ENCODE measurements around the gene SLC18A3. TPM values are rescaled to one million over a fixed set of nuclear protein-coding genes. Genes with fewer than 3 reads are reported as not detected.

SLC18A3 gene
- total and polyA plus RNA-seq, 2 experiments from 2014 or later: 0.16 TPM; not detected in 1

- TF ChIP-seq ETS1 (IDR thresholded peaks at IDR 0.05): no peak
- TF ChIP-seq STAT1 (IDR thresholded peaks at IDR 0.05; ENCODE audit: unreplicated experiment): no peak
- TF ChIP-seq CREB1 (CRISPR knock-in tag; IDR thresholded peaks at IDR 0.05; ENCODE audit: low read depth): no peak
- no peak for TF ChIP-seq POLR2AphosphoS5 (IDR thresholded peaks at IDR 0.05; ENCODE audit: low read depth)
- no peak for TF ChIP-seq EZH2 (IDR thresholded peaks at IDR 0.05; ENCODE audit: low read depth, unreplicated experiment)
- TF ChIP-seq JUNB (IDR thresholded peaks at IDR 0.05; ENCODE audit: unreplicated experiment): no peak
- no peak for TF ChIP-seq ZNF462 (CRISPR knock-in tag; IDR thresholded peaks at IDR 0.05)
Measured at GRCh38 chr10:49627038-49627437, 16.9 kb downstream of the SLC18A3 start (continued).

DNA sequence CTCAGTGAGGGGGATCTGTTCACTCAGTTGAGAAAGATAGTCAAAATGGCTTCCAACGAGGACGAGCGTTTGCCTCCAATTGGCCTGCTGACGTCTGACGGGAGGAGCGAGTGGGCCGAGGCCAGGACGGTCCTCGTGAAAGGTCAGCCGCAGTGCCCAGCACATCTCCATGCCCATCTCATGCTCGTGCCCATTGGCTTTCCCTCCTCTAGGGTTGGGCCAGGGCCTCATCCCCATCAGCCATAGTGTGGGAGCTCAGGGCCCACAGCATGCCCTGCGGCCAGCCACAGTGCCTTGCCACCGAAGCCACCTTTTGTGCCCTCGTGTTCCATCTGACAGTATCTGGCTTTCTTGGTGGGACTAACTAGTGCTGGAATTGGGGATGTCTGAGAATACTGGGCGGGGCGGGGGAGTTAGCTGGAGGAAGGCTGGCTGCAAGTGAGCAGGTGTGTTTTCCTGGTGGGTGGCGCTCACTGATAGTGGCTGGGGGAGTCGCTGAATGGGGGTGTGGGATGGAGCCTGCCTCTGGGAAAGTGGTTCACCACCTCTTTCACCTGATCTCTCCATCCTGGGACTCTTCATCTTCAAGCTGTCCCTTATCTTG is 17.6 kb downstream of the SLC18A3 start:
- Histone ChIP-seq H4K20me1 (replicated peaks; ENCODE audit: insufficient read depth) (no peaks in the 10 kb centered on the region), H3K4me2 (no peak overlapping the region), H3K4me1 (ENCODE audit: insufficient read depth) (no peaks in the 10 kb centered on the region), H3K27me3 (ENCODE audit: insufficient read depth) (no peaks in the 10 kb centered on the region), H3K27ac (ENCODE audit: low read depth) (no peak overlapping the region), H3K36me3 (ENCODE audit: insufficient read depth) (no peaks in the 10 kb centered on the region), H3K9me2 (ENCODE audit: insufficient read depth) (peaks cover 7% of the 10 kb centered on the region; the same call in 1 of the 2 replicates), H3K79me2 (replicated peaks; ENCODE audit: insufficient read depth) (no peaks in the 10 kb centered on the region), H3F3A (replicated peaks; ENCODE audit: low read depth) (no peaks in the 10 kb centered on the region), H2AFZ (no peak overlapping the region), H3K4me3 (no peak overlapping the region)
- DNase-seq (ENCODE audit: low spot score) (no peak), ATAC-seq (no peak)
- no peaks in the 10 kb centered on the region for H3K36me3 Mint-ChIP-seq (ENCODE audit: low read depth)
- H3K9me3 Mint-ChIP-seq: no peaks in the 10 kb centered on the region
- H3K4me1 Mint-ChIP-seq: no peaks in the 10 kb centered on the region; the same call in 2 of the 3 replicates
- H3K27ac Mint-ChIP-seq: no peak overlapping the region
- H3K4me3 Mint-ChIP-seq: no peak overlapping the region
- no peaks in the 10 kb centered on the region for H3K27me3 Mint-ChIP-seq (ENCODE audit: insufficient read depth, low read depth, poor library complexity)
- no peak for TF ChIP-seq STAT1 (IDR thresholded peaks at IDR 0.05; ENCODE audit: unreplicated experiment)
- TF ChIP-seq EZH2 (IDR thresholded peaks at IDR 0.05; ENCODE audit: low read depth, unreplicated experiment): no peak
- TF ChIP-seq, protein P1, sequence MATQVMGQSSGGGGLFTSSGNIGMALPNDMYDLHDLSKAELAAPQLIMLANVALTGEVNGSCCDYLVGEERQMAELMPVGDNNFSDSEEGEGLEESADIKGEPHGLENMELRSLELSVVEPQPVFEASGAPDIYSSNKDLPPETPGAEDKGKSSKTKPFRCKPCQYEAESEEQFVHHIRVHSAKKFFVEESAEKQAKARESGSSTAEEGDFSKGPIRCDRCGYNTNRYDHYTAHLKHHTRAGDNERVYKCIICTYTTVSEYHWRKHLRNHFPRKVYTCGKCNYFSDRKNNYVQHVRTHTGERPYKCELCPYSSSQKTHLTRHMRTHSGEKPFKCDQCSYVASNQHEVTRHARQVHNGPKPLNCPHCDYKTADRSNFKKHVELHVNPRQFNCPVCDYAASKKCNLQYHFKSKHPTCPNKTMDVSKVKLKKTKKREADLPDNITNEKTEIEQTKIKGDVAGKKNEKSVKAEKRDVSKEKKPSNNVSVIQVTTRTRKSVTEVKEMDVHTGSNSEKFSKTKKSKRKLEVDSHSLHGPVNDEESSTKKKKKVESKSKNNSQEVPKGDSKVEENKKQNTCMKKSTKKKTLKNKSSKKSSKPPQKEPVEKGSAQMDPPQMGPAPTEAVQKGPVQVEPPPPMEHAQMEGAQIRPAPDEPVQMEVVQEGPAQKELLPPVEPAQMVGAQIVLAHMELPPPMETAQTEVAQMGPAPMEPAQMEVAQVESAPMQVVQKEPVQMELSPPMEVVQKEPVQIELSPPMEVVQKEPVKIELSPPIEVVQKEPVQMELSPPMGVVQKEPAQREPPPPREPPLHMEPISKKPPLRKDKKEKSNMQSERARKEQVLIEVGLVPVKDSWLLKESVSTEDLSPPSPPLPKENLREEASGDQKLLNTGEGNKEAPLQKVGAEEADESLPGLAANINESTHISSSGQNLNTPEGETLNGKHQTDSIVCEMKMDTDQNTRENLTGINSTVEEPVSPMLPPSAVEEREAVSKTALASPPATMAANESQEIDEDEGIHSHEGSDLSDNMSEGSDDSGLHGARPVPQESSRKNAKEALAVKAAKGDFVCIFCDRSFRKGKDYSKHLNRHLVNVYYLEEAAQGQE (IDR thresholded peaks at IDR 0.05; ENCODE audit: unreplicated experiment): no peak
- TF ChIP-seq POLR2AphosphoS5 (IDR thresholded peaks at IDR 0.05; ENCODE audit: low read depth): no peak
- TF ChIP-seq JUNB (IDR thresholded peaks at IDR 0.05; ENCODE audit: unreplicated experiment): no peak
- no peak for TF ChIP-seq CREB1 (CRISPR knock-in tag; IDR thresholded peaks at IDR 0.05; ENCODE audit: low read depth)
- TF ChIP-seq ZNF114 (CRISPR knock-in tag; IDR thresholded peaks at IDR 0.05): no peak
- TF ChIP-seq, protein P2, sequence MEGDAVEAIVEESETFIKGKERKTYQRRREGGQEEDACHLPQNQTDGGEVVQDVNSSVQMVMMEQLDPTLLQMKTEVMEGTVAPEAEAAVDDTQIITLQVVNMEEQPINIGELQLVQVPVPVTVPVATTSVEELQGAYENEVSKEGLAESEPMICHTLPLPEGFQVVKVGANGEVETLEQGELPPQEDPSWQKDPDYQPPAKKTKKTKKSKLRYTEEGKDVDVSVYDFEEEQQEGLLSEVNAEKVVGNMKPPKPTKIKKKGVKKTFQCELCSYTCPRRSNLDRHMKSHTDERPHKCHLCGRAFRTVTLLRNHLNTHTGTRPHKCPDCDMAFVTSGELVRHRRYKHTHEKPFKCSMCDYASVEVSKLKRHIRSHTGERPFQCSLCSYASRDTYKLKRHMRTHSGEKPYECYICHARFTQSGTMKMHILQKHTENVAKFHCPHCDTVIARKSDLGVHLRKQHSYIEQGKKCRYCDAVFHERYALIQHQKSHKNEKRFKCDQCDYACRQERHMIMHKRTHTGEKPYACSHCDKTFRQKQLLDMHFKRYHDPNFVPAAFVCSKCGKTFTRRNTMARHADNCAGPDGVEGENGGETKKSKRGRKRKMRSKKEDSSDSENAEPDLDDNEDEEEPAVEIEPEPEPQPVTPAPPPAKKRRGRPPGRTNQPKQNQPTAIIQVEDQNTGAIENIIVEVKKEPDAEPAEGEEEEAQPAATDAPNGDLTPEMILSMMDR (conservative IDR thresholded peaks at IDR 0.05; ENCODE audit: low read depth in 2 of 2): no peak
- TF ChIP-seq NANOG (IDR thresholded peaks at IDR 0.05; ENCODE audit: borderline replicate concordance): no peak

All from GM23338 (cell line).